Body of pancreas (tissue), 4 donors: ENCODE data around the gene CAMTA1. TPM values are rescaled to one million over a fixed set of nuclear protein-coding genes. Genes with fewer than 3 reads are reported as not detected.
A peak's percentile ranks its signal among the peaks of the same experiment; 100 is the strongest.

Source experiments
- ATAC-seq: fragments of 150-250 bp; one replicate; pipeline ENCODE4 v1.9.1; 2016
- DNase-seq, 4 donors: peaks; one replicate each; pipeline ENCODE4 v3.0.0-alpha.2; 2019
- H3K27ac ChIP-seq, 4 donors: fragments of 200-600 bp; sonication (generic); 1 replicate in 3 of 4; 2 replicates in 1 of 4; pipeline versions ENCODE4 v1.5.1 to v1.6.1; 2016 to 2019; ENCODE audit warnings: mild to moderate bottlenecking in 1 of 4, mixed read lengths in 1 of 4, moderate library complexity in 1 of 4
- H3K27me3 ChIP-seq, 2 donors: fragments of 200-600 bp; sonication (generic); one replicate each; pipeline ENCODE4 v1.6.0; 2016; ENCODE audit warnings: mild to moderate bottlenecking in 1 of 2
- H3K36me3 ChIP-seq, 2 donors: fragments of 200-600 bp; sonication (generic); replicated peaks in 1 of 2; 2 replicates each; pipeline ENCODE4 v1.5.1; 2016; ENCODE audit warnings: low read depth in 2 of 2; ENCODE audit not compliant: insufficient read depth in 1 of 2
- H3K4me1 ChIP-seq: fragments of 200-600 bp; sonication (generic); one replicate; pipeline ENCODE4 v1.6.0; 2016
- H3K4me3 ChIP-seq, 2 donors: fragments of 200-600 bp; sonication (generic); 1 replicate in 1 of 2; 2 replicates in 1 of 2; pipeline ENCODE4 v1.5.1; 2016 to 2019
- H3K9me3 ChIP-seq, 3 donors: fragments of 200-600 bp; sonication (generic); 1 replicate in 2 of 3; 2 replicates in 1 of 3; pipeline ENCODE4 v1.5.1; 2016
- POLR2A ChIP-seq, 3 donors: fragments of 450-650 bp; IDR thresholded peaks; one replicate each; pipeline ENCODE4 v1.6.1; 2016; ENCODE audit warnings: antibody characterized with exemption in 3 of 3, mild to moderate bottlenecking in 2 of 3
- WGBS, 2 donors: methylation state at CpG; one replicate each; pipeline ENCODE4 v1.1.5; 2017; 5-methylcytosine and 5-hydroxymethylcytosine counted together
- intact Hi-C: fragments of 100-400 bp; cut with DNase I; formaldehyde crosslinking; loops from one replicate; pipeline ENCODE4 v1.15.1; 2023
- total RNA-seq, 2 donors: library from RNA; depleted of rRNA; stranded (reverse); fragments of >200 nt; gene quantifications; one replicate each; pipeline ENCODE4 v1.1.0, GENCODE V29; 2016
- TF ChIP-seq, protein P1 (sequence below), 7 experiments: fragments of 450-650 bp in 4 of 7; fragments of 200-600 bp in 3 of 7; sonication (generic) in 3 of 7; IDR thresholded peaks; one replicate each; pipeline ENCODE4 v1.5.1; 2016 to 2019; ENCODE audit warnings: antibody characterized with exemption in 7 of 7

The CAMTA1 gene
- total RNA-seq, 2 donors from 2014 or later, result 36.3 to 59.7 TPM

- Histone ChIP-seq H3K9me3 (no peaks in the 10 kb centered on the region), H3K27ac (no peak overlapping the region), H3K4me1 (peaks cover 13% of the 10 kb centered on the region), H3K4me3 (no peak overlapping the region), H3K27me3 (no peaks in the 10 kb centered on the region), H3K36me3 (no peaks in the 10 kb centered on the region)
- no peak for DNase-seq
- intact Hi-C loops, result no loop called here
- 22 to 30% methylated on average over 1 of the region's 1 CpG for WGBS, 2 donors
- peak; percentile 15 for ATAC-seq
- TF ChIP-seq, protein P1, sequence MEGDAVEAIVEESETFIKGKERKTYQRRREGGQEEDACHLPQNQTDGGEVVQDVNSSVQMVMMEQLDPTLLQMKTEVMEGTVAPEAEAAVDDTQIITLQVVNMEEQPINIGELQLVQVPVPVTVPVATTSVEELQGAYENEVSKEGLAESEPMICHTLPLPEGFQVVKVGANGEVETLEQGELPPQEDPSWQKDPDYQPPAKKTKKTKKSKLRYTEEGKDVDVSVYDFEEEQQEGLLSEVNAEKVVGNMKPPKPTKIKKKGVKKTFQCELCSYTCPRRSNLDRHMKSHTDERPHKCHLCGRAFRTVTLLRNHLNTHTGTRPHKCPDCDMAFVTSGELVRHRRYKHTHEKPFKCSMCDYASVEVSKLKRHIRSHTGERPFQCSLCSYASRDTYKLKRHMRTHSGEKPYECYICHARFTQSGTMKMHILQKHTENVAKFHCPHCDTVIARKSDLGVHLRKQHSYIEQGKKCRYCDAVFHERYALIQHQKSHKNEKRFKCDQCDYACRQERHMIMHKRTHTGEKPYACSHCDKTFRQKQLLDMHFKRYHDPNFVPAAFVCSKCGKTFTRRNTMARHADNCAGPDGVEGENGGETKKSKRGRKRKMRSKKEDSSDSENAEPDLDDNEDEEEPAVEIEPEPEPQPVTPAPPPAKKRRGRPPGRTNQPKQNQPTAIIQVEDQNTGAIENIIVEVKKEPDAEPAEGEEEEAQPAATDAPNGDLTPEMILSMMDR (IDR thresholded peaks at IDR 0.05), result no peak
These were observed 124.6 kb downstream of the CAMTA1 start for GRCh38 chr1:6909857-6910256.

GRCh38 chr1:6911021-6911941 is 126.0 kb downstream of the CAMTA1 start:
- DNase-seq, result no peak
- ATAC-seq, result no peak
- H3K27me3 ChIP-seq, result no peaks in the 10 kb centered on the region

GRCh38 chr1:6911974-6912373 is 126.7 kb downstream of the CAMTA1 start:
- ATAC-seq (peak; percentile 37), DNase-seq (no peak)
- no peaks in the 10 kb centered on the region for H3K27me3 ChIP-seq
- H3K27ac ChIP-seq, result no peak overlapping the region
- intact Hi-C loops, result no loop called here
- H3K4me1 ChIP-seq, result peaks cover 13% of the 10 kb centered on the region
- 69% methylated on average over 2 of the region's 2 CpGs for WGBS, 2 donors
- no peaks in the 10 kb centered on the region for H3K9me3 ChIP-seq
- no peaks in the 10 kb centered on the region for H3K36me3 ChIP-seq
- H3K4me3 ChIP-seq, result no peak overlapping the region
- no peak for TF ChIP-seq POLR2A (IDR thresholded peaks at IDR 0.05)
- TF ChIP-seq, protein P1 (IDR thresholded peaks at IDR 0.05), result no peak

More at GRCh38 chr1:6911021-6911941, 126.0 kb downstream of the CAMTA1 start:
- no peaks in the 10 kb centered on the region for H3K9me3 ChIP-seq
- intact Hi-C loops, result no loop called here
- TF ChIP-seq, protein P1 (IDR thresholded peaks at IDR 0.05), result no peak
- TF ChIP-seq POLR2A (IDR thresholded peaks at IDR 0.05), result no peak
- no peaks in the 10 kb centered on the region for H3K36me3 ChIP-seq
- H3K27ac ChIP-seq, result no peak overlapping the region
- no peak overlapping the region for H3K4me3 ChIP-seq
- 80 to 82% methylated on average over 14 of the region's 14 CpGs for WGBS, 2 donors
- peaks cover 13% of the 10 kb centered on the region for H3K4me1 ChIP-seq

GRCh38 chr1:6912518-6912917 is 127.3 kb downstream of the CAMTA1 start:
- Histone ChIP-seq H3K9me3 (no peaks in the 10 kb centered on the region), H3K4me1 (peaks cover 13% of the 10 kb centered on the region), H3K27ac (no peak overlapping the region), H3K36me3 (no peaks in the 10 kb centered on the region), H3K4me3 (no peak overlapping the region), H3K27me3 (no peaks in the 10 kb centered on the region)
- no peak for DNase-seq
- intact Hi-C loops, result no loop called here
- 65 to 73% methylated on average over 4 to 9 of the region's 9 CpGs for WGBS, 2 donors
- TF ChIP-seq POLR2A (IDR thresholded peaks at IDR 0.05), result no peak
- TF ChIP-seq, protein P1 (IDR thresholded peaks at IDR 0.05), result no peak
- ATAC-seq, result no peak
